Upper lobe of right lung (tissue), 1 donor: ENCODE results near the gene MYO7B. TPM values are rescaled to one million over a fixed set of nuclear protein-coding genes. Genes with fewer than 3 reads are reported as not detected.
A peak's percentile ranks its signal among the peaks of the same experiment; 100 is the strongest.

Experiments used
- ATAC-seq: fragments of 200-7000 bp; cut with Tn5 transposase; one replicate; pipeline ENCODE4 v1.9.1; 2020; ENCODE audit warnings: mild to moderate bottlenecking, moderate library complexity
- DNase-seq: peaks from one replicate; pipeline ENCODE4 v3.0.0-alpha.2; 2020
- H3K27ac ChIP-seq: fragments of 200-600 bp; one replicate; pipeline ENCODE4 v1.8.0; 2022
- H3K27me3 ChIP-seq: fragments of 200-600 bp; one replicate; pipeline ENCODE4 v1.8.0; 2022; ENCODE audit warnings: mild to moderate bottlenecking
- H3K36me3 ChIP-seq: fragments of 200-600 bp; one replicate; pipeline ENCODE4 v1.8.0; 2022
- H3K4me1 ChIP-seq: fragments of 200-600 bp; one replicate; pipeline ENCODE4 v1.8.0; 2022
- H3K4me3 ChIP-seq: fragments of 200-600 bp; one replicate; pipeline ENCODE4 v1.8.0; 2022; ENCODE audit warnings: mild to moderate bottlenecking
- H3K9me3 ChIP-seq: fragments of 200-600 bp; one replicate; pipeline ENCODE4 v1.8.0; 2022
- intact Hi-C: fragments of 100-400 bp; cut with DNase I; formaldehyde crosslinking; loops from one replicate; pipeline ENCODE4 v1.11.0; 2022
- total RNA-seq: library from RNA; stranded (reverse); fragmentation: NEBNext Ultra II Directional; extraction: Animal tissue kit (Norgen Biotek cat#: 25700); gene quantifications from one replicate; pipeline ENCODE4 v1.2.1, GENCODE V29; 2021
- TF ChIP-seq, protein P1 (sequence below): fragments of 200-600 bp; IDR thresholded peaks from one replicate; pipeline ENCODE4 v1.8.0; 2022; ENCODE audit warnings: antibody characterized with exemption
- donor health status: DM: no; HTN: yes; CAD: no; lungs with severe emphysema.

MYO7B gene
- total RNA-seq, 1 donor from 2014 or later, result 2.2 TPM

DNA sequence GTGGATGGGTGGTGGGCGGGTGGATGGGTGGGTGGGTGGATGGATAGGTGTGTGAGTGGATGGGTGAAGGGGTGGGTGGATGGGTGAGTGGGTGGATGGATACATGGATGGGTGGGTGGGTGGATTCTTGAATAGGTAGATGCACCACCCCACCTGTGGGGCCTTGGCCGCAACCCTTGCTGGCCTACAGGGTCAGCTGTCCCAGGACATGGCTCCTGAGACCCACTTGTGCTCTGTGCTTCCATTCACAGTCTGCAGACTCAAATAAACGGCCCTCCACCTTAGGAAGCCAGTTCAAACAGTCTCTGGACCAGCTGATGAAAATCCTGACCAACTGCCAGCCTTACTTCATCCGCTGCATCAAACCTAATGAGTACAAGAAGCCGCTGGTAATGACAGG is 54.4 kb downstream of the MYO7B start:
- peak; percentile 9 for DNase-seq
- intact Hi-C loops, result no loop called here
- no peaks in the 10 kb centered on the region for H3K9me3 ChIP-seq
- H3K27ac ChIP-seq, result no peak overlapping the region
- H3K4me3 ChIP-seq, result no peak overlapping the region
- no peak for ATAC-seq
- H3K4me1 ChIP-seq, result no peaks in the 10 kb centered on the region
- H3K27me3 ChIP-seq, result no peaks in the 10 kb centered on the region
- H3K36me3 ChIP-seq, result no peaks in the 10 kb centered on the region
- TF ChIP-seq, protein P1, sequence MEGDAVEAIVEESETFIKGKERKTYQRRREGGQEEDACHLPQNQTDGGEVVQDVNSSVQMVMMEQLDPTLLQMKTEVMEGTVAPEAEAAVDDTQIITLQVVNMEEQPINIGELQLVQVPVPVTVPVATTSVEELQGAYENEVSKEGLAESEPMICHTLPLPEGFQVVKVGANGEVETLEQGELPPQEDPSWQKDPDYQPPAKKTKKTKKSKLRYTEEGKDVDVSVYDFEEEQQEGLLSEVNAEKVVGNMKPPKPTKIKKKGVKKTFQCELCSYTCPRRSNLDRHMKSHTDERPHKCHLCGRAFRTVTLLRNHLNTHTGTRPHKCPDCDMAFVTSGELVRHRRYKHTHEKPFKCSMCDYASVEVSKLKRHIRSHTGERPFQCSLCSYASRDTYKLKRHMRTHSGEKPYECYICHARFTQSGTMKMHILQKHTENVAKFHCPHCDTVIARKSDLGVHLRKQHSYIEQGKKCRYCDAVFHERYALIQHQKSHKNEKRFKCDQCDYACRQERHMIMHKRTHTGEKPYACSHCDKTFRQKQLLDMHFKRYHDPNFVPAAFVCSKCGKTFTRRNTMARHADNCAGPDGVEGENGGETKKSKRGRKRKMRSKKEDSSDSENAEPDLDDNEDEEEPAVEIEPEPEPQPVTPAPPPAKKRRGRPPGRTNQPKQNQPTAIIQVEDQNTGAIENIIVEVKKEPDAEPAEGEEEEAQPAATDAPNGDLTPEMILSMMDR, result no peak

DNA sequence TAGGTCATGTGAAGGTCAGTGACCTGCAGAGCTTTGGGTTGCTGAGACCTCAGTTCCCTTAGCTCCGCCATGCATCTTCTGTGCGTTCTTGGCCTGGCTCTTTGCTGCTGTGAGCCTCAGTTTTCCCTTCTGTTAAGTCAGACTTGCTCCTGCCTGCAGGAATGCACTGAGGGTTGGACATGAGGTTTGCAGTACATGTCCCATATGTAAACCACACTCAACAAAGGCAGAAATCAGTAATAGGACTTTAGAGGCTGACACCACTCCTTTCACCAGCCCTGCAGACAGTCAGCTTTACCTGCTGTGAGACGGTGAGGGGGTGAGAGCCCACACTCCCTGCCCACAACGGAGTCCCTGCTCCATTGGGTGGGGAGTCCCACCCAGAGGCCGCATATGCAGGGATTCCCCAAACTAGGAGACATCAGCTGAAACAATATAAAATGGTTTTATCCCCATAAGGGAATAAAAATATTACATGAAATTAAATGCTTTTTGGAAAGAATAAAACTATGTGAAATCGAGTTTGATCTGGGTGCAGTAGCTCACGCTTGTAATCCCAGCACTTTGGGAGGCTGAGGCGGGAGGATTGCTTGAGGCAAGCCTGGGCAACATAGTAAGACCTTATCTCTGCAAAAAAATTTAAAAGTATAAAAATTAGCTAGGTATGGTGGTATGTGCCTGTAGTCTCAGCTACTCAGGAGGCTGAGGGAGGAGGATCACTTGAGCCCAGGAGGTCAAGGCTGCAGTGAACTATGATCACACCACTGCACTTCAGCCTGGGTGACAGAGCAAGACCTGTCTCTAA is 55.1 kb downstream of the MYO7B start:
- DNase-seq, result peak; percentile 28

DNA sequence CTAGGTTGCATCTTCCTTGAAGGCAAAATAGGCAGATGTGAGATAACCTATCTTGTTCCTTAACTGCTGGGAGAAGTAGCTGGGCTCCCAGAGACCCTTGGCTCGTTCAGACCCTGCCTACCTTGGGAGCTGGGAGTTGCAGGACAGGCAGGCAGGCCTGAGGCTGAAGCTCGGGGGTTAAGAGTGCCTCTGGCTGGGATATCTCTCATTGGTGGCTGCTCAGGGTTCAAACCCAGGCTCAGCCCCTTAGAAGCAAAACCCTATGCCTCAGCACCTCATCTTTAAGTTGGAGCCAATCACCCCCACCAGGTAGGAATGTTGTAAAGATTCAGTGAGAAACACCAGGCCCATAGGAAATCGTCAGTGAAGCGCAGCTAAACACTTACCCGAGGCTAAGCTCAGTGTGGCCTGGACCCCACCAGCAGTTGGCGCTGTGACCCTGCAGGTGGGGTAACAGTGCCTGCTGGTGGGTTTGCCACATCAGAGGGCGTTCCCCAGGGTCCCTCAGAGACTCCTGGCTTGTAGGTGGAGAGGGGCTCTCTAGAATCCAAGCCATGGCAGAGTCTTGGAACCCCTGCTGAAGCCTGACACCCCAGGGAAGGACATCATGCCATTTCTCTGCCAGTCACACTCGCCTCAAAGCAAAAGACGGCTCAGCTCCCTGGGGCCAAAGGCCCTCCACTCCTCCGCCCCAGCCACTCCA is 55.9 kb downstream of the MYO7B start:
- ATAC-seq (peak; percentile 90), DNase-seq (peak; percentile 81)
- Histone ChIP-seq H3K27me3 (no peaks in the 10 kb centered on the region), H3K27ac (no peak overlapping the region), H3K4me1 (no peaks in the 10 kb centered on the region), H3K4me3 (no peak overlapping the region), H3K36me3 (no peaks in the 10 kb centered on the region), H3K9me3 (no peaks in the 10 kb centered on the region)
- intact Hi-C loops, result no loop called here
- TF ChIP-seq, protein P1, result peak; percentile 84

More for the DNA sequence above, 55.1 kb downstream of the MYO7B start:
- no peak overlapping the region for H3K4me3 ChIP-seq
- no peak for ATAC-seq
- intact Hi-C loops, result no loop called here
- H3K36me3 ChIP-seq, result no peaks in the 10 kb centered on the region
- TF ChIP-seq, protein P1, result no peak
- no peaks in the 10 kb centered on the region for H3K4me1 ChIP-seq
- no peak overlapping the region for H3K27ac ChIP-seq
- no peaks in the 10 kb centered on the region for H3K9me3 ChIP-seq
- no peaks in the 10 kb centered on the region for H3K27me3 ChIP-seq

DNA sequence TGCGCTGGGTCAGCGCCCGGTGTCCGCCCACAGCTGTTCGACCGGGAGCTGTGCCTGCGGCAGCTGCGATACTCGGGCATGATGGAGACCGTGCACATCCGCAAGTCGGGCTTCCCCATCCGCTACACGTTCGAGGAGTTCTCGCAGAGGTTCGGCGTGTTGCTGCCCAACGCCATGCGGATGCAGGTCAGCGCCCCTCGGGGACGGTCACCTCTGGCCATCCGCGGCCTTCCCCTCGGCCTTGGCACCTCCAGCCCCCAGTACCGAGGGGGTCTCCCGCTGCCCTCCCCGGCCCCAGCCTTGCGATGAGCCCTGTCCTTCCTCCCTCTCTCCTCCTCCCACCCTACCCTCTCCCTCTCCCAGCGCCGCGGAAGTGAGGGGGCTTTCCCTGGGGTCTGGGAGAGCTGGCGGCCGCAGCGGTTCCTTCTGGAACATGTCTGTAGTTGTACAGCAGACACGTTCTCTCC is 57.3 kb downstream of the MYO7B start:
- Histone ChIP-seq H3K36me3 (no peaks in the 10 kb centered on the region), H3K4me1 (no peaks in the 10 kb centered on the region), H3K9me3 (no peaks in the 10 kb centered on the region), H3K27ac (no peak overlapping the region), H3K27me3 (no peaks in the 10 kb centered on the region), H3K4me3 (no peak overlapping the region)
- TF ChIP-seq, protein P1, result no peak
- DNase-seq, result peak; percentile 53
- ATAC-seq, result no peak
- intact Hi-C loops, result no loop called here

DNA sequence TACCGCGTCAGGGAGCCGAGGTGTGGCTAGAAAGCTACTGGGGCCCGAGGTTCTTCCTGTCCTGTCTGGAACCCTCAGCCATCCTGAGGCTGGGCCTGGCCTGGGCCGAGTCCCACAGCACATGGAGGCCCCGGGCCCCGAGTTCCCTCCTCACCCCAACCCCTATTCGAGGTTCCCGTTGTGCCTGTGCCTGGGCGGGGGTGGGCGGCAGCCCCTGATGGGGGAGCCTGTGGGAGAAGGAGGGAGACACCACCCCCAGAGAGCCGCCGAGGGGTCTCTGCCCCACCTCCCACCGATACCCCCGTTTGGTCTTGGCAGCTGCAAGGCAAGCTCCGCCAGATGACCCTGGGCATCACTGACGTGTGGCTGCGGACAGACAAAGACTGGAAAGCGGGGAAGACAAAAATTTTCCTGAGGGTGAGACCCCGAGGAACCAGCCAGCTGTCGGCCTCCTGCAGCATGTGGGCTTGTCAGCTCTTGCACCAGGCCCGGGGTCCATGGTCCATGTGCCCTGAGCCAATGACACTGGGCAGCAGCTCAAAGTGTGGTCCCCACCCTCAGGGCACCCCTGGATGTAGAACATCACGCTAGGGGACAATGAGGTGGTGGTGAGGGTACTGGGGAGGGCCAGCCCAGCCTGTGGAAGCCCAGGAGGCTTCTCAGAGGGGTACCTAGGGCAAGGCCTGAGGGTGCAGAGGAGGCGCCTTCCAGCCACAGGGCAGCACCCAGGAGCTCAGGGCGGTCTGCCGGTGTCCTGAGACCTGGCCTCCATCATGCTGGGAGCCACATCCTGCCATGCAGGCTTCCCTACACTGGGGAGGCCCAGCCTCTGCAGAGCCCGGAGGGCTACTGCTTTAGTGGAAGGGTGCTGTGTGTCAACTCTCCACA is 58.0 kb downstream of the MYO7B start:
- H3K4me1 ChIP-seq, result no peaks in the 10 kb centered on the region
- DNase-seq (no peak), ATAC-seq (no peak)
- no peaks in the 10 kb centered on the region for H3K9me3 ChIP-seq
- no peak overlapping the region for H3K4me3 ChIP-seq
- TF ChIP-seq, protein P1, result no peak
- H3K27me3 ChIP-seq, result no peaks in the 10 kb centered on the region
- H3K36me3 ChIP-seq, result no peaks in the 10 kb centered on the region
- H3K27ac ChIP-seq, result no peak overlapping the region
- intact Hi-C loops, result no loop called here
